ENCODE data around the gene SUSD3.

The SUSD3 gene

DNA sequence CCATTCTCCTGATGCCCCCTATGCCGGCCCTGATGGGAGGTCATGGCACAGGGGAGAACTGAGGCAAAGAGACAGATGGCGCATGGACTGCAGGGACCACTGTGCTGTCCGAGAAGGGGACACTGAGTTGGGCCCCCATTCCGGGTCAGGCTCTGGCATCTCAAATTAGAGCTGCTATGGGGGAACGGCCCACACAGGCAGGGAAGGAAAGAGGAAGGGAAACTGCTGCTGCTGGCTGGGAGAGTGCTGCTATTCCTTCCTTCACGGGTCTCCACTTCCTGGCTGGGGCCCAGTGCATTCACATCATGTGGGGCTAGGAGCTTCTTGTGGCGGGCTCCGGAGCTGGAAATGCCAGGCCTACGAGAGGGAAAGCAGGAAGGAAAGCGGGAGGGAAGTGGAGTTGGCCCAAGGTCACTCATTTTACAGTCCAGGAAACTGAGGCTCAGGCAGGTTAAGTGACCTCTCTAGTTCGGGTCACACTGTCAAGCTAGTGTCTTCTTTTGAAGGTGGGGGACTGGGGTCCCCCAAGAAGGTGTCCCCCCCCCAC, 36.2 kb downstream of the SUSD3 start:
- TF ChIP-seq, protein P1, sequence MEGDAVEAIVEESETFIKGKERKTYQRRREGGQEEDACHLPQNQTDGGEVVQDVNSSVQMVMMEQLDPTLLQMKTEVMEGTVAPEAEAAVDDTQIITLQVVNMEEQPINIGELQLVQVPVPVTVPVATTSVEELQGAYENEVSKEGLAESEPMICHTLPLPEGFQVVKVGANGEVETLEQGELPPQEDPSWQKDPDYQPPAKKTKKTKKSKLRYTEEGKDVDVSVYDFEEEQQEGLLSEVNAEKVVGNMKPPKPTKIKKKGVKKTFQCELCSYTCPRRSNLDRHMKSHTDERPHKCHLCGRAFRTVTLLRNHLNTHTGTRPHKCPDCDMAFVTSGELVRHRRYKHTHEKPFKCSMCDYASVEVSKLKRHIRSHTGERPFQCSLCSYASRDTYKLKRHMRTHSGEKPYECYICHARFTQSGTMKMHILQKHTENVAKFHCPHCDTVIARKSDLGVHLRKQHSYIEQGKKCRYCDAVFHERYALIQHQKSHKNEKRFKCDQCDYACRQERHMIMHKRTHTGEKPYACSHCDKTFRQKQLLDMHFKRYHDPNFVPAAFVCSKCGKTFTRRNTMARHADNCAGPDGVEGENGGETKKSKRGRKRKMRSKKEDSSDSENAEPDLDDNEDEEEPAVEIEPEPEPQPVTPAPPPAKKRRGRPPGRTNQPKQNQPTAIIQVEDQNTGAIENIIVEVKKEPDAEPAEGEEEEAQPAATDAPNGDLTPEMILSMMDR (IDR thresholded peaks at IDR 0.05; ENCODE audit: low read depth, low read length), result no peak
- no peak for DNase-seq (ENCODE audit: low read depth, low spot score)
- in situ Hi-C loops (cut with HindIII; ENCODE audit: low sequenced_read_pairs), result no loop called here
- peak overlapping the region; percentile 38 for H3K4me3 ChIP-seq (ENCODE audit: low read depth, low read length)

- in situ Hi-C loops (cut with HindIII; ENCODE audit: low sequenced_read_pairs), result no loop called here
- peak; percentile 99 for DNase-seq (ENCODE audit: low read depth, low spot score)
- H3K4me3 ChIP-seq (ENCODE audit: low read depth, low read length), result peak overlapping the region; percentile 38
- TF ChIP-seq, protein P1 (IDR thresholded peaks at IDR 0.05; ENCODE audit: low read depth, low read length), result no peak
Measured at GRCh38 chr9:93095205-93096130, 37.0 kb downstream of the SUSD3 start.

- peak within 1 kb of the TSS; percentile 71 for H3K4me3 ChIP-seq (ENCODE audit: low read depth, low read length)
- TF ChIP-seq, protein P1 (IDR thresholded peaks at IDR 0.05; ENCODE audit: low read depth, low read length), result no peak
- in situ Hi-C loops (cut with HindIII; ENCODE audit: low sequenced_read_pairs), result no loop called here
- peak; percentile 34 for DNase-seq (ENCODE audit: low read depth, low spot score)
Measured at GRCh38 chr9:93096131-93096802, 37.8 kb downstream of the SUSD3 start, which contains the start of gene CARD19. Gene CARD19, plus strand, starts transcription at chr9:93096217. Its CDS starts 129 bp downstream, at chr9:93096346.

- H3K4me3 ChIP-seq (ENCODE audit: low read depth, low read length), result peak overlapping the region; percentile 71
- in situ Hi-C loops (cut with HindIII; ENCODE audit: low sequenced_read_pairs), result no loop called here
- DNase-seq (ENCODE audit: low read depth, low spot score), result no peak
- TF ChIP-seq, protein P1 (IDR thresholded peaks at IDR 0.05; ENCODE audit: low read depth, low read length), result no peak
Measured at GRCh38 chr9:93096811-93097382, 38.4 kb downstream of the SUSD3 start.

- H3K4me3 ChIP-seq (ENCODE audit: low read depth, low read length), result peak overlapping the region; percentile 71
- TF ChIP-seq, protein P1 (IDR thresholded peaks at IDR 0.05; ENCODE audit: low read depth, low read length), result no peak
- in situ Hi-C loops (cut with HindIII; ENCODE audit: low sequenced_read_pairs), result no loop called here
- DNase-seq (ENCODE audit: low read depth, low spot score), result no peak
Measured at GRCh38 chr9:93097511-93098201, 39.2 kb downstream of the SUSD3 start.
